HG03045 (cell line): Measurements from ENCODE around the gene UBE2E2.
"Not testable (repeated sequence)": the region's sequence is repeated elsewhere in the genome, so short reads cannot be mapped to it uniquely, and the experiment has no call there.

ENCODE experiments used
- ATAC-seq: cut with Tn5 transposase; IDR thresholded peaks from one replicate; pipeline ENCODE4 v1.9.1; 2021; ENCODE audit warnings: mild to moderate bottlenecking, moderate library complexity; ENCODE audit not compliant: unreplicated experiment

Gene UBE2E2

DNA sequence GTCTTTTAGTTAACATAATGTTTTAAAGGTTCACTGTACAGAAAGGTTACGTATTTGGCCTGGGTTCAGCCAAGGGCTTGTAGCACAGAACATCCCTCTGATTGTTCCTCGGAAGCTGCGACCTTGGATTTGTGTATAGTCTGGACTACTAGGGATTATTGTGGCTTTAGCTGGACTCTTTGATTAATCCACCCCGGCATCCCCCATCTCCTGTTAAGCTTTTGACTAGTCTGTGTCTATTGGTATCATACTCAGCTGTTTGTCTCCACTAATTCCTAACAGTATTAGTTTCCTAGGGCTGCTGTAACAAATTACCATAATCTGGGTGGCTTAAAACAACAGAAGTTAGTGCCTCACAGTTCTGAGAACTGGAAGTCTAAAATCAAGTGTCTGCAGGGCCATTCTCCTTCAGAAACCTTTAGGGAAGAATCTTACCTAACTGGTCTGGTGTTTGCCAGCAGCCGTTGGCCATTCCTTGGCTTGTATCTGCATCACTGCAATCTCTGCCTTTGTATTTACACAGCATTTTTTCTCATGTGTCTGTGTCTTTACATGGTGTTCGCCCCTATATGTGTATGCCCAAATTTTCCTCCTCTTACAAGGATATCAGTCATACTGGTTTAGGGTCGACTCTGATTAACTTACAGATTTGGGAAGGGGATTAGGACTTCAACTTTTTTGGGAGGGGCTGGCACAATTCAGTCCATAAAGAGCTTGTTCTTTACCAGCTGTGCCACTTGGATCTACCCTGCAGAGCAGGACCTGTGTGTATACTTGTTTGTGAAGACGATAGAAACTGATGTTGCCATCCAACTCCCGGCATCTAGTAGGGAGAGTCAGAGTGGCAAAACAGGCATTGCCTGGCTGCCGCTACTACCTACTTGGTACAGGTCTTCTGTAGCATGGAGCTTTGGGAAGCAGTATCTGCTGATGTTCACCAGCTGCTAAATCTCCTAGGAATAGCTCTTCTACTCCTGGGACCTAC lies 117.8 kb downstream of the UBE2E2 start:
- no peak for ATAC-seq

DNA sequence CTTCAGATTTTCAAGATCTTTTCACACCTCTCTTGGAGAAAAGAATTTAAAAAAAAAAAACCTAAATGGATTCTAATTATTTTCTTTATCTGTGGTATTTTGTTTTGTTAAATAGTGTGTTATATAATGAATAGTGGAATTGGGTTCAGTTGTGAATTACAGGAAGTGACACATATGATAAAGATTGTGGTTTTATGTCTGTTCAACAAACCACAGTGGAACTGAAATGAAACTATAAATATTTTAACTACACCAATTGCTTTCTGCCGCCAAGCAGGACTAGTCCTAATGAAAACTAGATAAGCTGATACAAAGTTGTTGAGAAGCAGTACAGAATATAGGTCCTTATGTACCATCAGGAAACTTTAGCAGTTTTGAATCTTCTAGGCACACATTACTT lies 121.6 kb downstream of the UBE2E2 start:
- ATAC-seq: no peak

DNA sequence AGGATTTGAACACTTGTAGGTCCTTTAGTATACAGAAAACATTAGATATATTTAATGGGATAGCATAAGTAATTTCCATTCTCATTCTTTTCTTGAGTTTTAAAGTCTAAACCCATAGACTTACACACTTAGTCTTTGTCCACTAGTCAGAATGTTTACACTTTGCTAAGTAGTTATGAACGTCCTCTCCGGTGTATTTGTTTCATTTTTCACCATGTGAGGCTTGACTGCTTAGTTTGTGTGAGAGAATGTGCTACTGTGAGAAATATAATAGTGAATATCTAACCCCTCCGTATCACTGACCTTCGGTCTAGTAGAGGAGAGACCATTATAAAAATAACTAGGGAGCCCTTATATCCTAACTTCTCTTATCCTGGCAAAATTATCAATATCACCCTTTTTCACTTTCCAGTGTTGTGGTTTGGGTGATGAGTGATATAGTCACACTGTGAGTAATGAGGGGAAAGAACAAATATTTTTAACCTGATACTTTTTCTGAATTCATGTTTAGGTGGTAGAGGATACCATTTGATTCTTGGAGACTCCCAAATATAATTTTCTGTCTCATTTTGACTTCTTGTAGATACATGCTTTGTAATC lies 122.4 kb downstream of the UBE2E2 start:
- peak; percentile 72 for ATAC-seq

DNA sequence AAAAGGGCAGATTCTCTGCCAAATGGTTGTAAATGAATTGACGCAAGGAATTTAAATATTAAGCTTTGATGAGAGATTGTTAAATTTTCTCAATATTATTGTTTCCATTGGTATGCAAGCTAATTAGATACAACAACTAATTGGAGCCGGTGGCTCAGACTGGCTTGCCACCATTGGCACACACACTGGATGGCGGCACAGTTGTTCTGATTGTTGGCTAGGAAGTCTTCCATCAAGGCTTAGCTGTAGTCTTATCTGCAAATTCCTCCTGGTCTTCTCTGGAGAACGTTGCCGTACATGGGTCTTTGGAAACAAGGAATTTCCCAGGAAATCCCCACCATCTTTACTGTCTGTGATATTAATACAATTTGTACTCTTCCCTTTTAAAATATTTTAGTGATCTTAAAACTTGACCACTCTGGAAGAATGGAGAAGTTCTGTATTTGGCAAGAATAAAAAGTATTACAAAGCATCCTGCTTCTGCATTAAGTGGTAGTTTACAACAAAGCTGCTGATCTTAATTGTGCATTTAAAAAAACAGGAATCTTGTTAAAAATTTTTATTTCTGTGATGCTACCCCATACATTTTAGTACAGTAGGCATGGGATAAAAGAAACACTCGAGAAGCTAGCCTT lies 126.5 kb downstream of the UBE2E2 start:
- ATAC-seq: no peak

DNA sequence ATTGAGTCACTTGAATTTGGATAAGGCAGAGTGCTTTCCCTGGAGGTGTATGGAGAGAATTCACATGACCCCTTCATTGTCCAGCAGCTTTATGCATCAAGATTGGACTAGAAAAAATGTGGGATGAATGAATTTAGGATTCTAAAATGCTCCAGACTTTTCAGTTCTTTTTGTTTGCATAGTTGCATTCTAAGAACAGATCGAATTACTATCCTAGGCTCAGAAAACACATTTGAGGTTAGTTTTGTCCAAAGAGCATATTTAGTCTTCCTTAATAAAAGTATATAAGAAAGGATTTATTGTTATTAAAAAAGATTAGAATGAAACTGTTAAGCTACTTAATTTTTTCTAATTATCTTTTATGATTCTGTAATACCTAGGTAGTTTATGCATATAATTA lies 127.4 kb downstream of the UBE2E2 start:
- no peak for ATAC-seq

DNA sequence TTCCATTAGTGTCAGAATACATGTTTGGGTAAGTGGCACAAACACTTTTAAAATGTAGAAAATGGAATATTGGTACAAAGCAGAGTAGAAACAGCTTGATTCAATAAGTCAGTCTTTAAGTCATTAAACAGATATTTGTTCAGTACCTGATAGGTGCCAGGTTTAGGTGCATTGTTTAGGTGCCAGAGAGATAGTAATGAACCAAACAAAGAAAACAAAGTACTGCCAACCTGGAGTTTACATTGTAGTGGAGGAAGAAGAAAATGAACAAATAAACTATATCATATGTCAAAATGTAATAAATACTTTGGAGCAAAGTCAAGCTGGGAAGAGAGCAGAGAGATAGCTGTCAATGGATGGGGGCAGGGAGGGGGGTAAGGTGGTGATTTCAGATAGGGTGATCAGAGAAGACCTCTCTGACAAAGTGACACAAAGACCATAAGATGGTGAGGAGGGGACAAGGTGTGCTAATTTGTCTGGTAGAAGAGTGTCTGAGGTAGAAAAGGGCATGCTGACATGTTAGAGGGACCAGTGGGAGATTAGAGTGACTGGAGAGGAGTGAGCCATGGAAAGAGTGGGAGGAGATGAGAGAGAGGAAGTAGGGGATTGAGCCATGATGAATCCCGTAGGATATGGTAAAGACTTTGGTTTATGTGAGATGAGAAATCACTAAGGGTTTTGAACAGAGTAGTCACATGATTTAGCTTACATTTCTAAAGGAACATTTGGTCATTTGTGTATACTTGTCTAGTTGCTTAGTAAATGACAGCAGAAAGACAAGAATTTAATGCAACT lies 128.2 kb downstream of the UBE2E2 start:
- ATAC-seq: no peak

DNA sequence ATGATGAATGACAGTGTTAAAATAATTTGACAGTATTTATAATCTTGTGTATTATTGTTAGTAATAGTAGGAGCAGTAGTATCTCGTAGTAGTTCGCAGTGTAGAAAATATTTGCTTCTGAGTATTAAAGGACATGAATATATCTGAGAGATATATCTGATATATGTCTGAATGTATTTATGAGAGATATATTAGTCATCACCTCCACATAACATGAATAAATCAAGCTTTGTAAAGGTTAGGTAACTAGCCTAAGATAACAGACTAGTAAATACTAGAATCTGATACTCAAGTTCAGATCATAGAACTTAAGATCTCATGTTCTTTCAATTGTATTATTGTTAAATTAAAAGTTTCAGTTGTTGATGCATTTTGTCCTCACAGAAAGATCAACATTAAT lies 130.5 kb downstream of the UBE2E2 start:
- no peak for ATAC-seq

DNA sequence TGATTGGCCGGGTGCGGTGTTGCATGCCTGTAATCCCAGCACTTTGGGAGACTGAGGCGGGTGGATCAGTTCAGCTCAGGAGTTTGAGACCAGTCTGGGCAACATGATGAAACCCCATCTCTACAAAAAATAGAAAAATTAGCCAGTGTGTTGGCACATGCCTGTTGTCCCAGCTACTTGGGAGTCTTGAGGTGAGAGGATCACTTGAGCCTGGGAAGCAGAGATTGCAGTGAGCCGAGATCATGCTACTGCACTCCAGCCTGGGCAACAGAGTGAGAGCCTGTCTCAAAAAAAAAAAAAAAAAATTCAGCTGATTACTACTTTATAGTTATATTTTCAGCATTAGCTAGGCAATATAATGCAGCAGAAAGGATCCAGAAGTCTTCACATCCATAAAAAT lies 133.7 kb downstream of the UBE2E2 start:
- ATAC-seq: not testable (repeated sequence)

DNA sequence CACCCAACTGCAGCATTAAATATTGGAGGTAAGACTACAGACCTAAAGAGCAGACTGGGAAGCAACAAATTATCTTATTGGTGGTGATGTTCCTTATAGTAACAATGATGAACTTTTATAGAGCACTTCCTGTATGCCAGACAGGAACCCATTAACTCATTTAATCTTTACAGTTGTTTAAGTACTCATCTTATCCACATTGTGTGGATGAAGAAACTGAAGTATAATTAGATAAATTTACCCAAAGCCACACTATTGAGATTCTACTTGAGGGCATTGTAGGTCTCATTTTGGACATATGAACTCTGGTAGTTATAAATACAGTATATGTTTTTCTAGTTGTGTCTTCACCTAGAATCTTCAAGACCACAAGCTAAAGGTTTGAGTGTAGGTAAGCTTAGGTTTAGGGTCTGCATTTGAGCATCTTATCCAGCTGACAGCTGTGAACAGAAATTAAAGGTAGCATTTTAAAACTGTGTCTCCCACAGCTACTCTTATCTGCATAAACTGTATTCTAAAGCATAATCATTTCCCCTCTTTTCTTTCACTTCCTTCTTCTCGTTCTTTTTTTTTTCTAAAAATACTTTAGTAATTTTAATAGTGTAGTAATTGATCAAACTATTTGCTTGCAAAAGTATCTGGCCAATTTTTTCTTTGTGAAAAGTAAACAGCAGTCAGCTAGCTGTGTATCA lies 138.2 kb downstream of the UBE2E2 start:
- peak; percentile 58 for ATAC-seq

DNA sequence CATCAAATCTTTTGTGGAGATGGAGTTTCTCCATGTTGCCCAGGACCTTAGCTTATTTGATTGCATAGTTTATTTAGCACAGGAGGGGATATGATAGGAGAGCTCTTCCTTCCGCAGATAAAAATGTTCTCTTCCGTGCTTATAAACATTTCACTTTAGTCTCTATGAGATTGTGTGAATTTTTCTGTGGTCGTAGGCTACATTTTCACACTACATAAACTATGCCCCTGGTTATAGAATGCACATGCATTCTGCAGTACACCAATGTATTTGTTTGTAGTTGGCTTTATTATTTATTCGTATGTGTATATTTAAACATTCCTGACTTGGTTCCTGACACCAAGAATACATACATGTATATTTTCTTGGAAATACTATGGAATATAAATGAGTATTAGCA lies 139.2 kb downstream of the UBE2E2 start:
- ATAC-seq: no peak

DNA sequence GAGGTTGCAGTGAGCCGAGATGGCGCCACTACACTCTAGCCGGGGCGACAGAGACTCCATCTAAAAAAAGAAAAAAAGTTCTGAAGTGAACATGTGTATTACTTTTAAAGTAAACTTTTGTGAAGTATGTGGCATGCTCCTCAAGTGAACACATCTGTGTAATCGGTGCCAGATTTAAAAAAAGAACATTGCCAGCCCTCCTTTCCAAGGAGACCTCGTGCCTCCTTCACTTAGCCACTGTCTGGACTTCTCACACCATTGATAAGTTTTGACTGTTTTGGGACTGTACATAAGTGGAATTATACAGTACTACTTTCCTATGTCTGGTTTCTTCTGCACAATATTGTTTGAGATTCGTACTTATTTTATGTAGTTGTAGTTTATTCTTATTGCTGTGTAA lies 140.4 kb downstream of the UBE2E2 start:
- no peak for ATAC-seq

DNA sequence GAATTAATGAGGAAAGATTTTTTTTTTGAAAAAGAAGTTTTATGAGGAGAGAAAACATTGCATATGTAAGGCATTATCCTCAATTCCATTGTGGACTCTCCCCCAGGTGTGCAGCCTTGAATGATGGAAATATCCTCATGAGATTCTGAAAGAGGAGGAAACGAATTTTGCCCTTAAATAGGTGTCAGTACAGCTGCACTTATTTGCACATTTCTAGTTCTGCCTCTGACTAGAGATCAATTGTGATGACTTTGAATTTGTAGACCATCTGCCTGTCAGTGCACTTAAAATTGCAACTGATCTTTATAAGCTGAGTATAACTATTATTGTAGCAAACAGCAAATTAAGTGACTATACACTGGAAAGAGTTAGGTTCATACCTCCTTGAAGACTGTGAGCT lies 141.8 kb downstream of the UBE2E2 start:
- no peak for ATAC-seq

DNA sequence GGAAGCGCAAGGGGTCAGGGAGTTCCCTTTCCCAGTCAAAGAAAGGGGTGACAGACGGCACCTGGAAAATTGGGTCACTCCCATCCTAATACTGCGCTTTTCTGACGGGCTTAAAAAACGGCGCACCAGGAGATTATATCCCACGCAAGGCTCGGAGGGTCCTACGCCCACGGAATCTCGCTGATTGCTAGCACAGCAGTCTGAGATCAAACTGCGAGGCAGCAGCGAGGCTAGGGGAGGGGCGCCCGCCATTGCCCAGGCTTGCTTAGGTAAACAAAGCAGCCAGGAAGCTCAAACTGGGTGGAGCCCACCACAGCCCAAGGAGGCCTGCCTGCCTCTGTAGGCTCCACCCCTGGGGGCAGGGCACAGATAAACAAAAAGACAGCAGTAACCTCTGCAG lies 146.3 kb downstream of the UBE2E2 start:
- ATAC-seq: not testable (repeated sequence)

DNA sequence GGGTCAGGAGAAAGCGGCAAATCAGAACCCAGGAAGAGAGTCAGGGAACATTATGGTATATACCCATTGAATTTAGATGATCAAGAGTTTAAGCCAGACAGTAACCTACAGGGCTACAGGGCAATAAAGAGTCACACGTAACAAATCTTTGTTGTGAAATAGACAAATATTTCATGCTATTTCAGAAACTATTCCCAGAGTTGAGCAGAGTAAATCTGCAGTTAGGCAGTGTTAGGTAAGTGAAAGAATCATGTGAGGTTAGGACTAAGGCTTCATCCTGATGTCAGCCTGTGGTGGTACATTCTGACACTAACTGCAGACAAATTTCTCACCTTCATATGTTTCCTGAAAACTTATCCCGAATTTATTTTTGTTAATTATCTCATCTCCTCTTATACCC lies 153.0 kb downstream of the UBE2E2 start:
- no peak for ATAC-seq

DNA sequence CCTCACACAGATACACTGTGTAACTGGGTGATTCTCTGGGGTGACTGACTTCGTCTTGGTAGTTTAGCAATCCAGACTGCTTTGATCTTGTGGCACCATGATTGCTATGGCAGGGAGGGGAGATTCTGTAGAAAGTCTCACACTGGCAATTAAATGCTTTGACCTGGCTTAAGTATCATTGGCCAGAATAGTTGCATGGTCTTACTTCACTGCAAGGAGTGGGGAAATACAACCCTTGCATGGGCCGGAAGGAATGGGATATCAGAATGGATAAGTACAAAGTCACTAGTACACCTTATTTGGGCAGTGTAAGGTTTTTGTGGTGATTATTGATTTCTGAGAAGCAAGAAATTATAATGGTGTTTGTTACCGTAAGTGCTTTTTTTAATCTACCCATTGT lies 153.8 kb downstream of the UBE2E2 start:
- ATAC-seq: no peak

DNA sequence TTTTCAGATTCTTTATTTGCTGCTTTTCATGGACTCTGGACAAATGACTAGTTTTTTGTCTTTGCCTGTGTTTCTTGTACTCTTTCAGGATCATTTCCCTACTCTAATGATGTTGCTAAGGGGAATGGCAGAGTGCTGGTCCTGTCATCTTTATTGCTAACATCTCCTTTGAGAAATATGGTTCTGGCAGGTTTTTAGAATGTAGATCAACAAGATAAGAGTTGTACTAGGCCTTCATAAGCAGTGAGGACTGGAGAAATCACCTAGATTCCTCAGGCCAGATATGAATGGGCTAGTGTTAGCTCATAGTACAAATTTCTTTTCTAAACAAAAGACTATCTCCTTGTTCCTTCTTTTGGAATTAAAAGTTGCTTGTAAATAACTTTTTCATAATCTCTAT lies 156.0 kb downstream of the UBE2E2 start:
- ATAC-seq: no peak

DNA sequence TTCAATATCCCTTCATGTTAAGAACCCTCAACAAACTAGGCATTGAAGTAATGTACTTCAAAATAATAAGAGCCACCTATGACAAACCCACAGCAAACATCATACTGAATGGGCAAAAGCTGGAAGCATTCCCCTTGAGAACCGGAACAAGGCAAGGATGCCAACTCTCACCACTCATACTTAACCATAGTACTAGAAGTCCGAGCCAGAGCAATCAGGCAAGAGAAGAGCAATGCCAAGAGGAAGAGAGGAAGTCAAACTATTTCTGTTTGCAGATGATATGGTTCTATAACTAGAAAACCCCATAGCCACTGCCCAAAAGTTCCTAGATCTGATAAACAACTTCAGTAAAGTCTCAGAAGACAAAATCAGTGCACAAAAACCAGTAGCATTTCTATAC lies 161.9 kb downstream of the UBE2E2 start:
- no peak for ATAC-seq

DNA sequence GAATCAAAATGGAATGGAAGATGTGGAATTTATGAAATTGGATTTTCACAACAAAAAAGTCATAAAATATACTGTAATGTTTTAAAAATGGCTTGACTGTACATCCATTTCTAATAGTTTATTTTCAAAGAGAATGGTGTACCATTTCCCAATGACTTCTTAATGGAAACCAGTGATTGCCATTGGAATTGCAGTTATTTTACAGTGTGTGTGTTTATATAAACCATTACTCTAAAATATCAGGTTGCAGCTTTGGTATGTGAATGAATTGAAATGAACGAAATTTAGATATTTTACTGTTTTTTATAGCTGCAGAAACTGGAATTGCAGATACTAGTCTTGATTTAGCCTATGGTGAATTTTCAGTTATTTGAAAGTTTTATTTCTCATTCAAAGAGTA lies 165.6 kb downstream of the UBE2E2 start:
- no peak for ATAC-seq

DNA sequence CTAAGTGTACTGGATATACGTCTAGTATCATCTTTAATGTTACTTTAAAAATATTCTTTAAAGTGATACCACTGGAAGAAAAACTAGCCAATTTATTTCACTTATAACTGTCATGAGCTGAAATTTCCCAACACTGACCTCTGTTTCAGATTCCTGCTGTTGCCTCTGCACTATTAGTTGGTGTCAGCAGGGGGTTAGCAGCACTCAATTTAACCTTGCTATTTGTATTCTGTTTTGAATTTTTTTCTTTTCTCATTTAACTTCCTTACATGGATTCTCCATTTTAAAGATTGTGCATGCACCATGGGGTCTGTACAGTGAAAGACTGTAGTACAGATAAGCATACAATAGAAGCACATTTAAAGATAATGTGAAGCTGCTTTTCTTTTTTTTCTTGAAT lies 169.2 kb downstream of the UBE2E2 start:
- no peak for ATAC-seq

DNA sequence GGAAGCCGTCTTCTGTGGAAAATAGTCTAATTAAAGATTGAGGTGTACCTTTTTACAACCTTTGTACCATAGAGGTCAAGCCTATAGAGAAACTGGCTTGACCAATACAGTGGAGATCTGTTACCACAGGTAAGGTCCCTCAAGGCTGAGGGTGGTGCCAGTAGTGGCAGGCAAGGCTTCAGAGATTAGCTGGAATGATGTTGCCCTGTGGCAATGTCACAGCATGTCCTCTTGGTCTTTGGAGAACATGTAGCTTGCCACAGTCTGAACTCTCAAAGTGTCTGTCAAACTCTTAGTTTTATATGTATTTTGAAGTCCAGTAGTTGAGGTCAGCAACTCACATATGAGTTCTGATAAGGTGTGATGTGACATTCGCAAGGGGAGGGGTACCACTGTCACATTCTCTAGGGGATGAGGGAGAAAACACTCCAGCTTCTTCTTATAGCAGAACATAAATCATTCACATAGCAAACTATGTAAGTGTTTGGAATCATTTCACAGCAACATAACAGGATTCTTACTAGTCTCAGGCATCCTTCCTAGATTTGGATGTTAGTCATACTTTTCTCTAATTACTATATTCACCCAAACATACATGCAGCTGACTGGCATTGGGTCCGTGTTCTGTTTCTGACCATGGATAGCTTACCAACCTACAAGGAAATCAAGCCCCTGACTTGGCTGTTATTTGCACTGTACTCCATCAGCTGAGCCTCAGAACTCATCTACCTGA lies 173.6 kb downstream of the UBE2E2 start:
- ATAC-seq: no peak
